Stimulated activated CD4-positive, alpha-beta T cell treated with anti-CD3 and anti-CD28 coated beads, Interleukin-4, amount 100 ng/mL, for 24 hours (primary cell): ENCODE data around the gene AKT1S1.

Source experiments
- DNase-seq: peaks from one replicate; pipeline ENCODE4 v3.0.0-alpha.2; 2020

The AKT1S1 gene

DNA sequence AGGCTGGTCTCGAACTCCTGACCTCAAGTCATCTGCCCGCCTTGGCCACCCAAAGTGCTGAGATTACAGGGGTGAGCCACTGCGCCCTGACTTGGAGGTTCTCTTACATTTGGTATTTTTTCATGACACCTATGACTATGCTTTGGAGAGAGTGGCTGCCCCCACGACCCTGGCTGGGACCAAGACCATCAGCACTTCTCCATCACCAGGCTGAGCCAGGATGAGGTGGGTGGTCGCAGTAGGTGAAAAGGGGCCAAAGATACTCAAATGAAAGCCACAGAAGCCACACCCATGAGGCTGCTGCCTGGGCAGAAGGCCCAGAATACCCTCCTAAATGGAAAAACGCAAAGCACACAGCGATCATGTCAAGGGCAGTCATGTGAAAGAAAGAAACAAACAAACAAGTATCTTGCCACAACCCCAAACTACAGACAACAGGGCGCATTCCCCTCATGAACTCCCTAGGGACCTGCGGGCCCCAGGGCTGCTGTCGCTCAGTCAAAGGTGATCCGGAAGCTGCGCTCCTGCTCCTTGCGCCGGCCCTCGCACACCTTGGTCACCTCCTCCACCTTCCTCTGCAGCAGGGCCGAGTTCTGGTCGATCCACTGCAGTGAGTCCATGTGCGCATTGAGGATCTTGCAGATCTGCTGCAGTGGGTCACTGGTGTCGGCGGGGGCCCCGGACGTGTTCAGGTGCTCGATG lies 30.7 kb upstream of the AKT1S1 start:
- DNase-seq, result no peak

DNA sequence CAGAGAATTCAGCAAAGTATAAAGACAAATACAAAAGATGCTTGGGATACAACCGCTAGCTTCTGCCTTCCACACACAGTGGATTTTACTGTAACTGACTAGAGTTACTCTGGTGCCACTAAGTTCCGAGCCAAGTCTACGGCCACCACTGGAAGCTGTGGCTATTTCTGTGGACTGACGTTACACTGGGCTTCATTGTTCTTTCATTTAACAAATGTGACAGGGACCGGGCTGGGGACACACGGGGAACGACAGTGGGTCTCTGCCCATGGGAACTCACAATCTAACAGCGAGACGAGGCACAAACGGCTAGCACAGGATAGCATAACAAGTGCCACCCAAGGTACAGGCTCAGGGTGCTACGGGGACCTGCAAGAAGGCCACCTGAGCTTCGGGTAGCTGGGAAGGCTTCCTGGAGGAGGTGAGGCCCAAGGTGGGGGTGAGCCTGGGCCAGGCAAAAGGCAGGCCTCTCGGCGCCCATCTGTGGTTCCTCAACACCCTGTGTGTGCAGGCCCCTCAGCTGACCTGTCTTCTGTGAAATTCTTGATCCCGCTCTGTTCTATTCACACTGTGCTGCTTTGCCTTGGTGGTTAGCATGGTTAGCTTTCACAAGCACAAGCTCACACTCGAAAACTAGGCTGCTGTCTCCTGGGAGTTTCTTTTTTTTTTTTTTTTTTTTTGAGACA lies 29.9 kb upstream of the AKT1S1 start:
- no peak for DNase-seq

DNA sequence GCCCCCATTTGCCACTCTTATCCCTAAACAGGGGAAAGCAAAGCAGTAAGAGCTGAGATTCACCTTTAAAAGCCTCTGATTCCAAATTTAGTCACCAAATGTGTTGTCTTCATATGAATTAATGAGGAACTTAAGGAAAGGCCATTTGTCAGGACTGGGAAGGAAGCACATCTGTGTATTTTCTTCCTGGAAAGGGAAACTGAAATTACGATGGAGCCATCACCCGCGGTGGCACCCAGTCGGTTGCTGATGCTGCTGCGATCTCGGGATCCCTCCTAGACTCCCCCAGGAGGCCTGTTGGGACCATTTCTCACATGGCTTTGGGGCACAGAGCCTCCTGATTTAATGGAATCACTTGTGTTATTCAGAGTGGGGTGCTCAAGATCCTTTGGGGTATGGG lies 27.0 kb upstream of the AKT1S1 start:
- no peak for DNase-seq

DNA sequence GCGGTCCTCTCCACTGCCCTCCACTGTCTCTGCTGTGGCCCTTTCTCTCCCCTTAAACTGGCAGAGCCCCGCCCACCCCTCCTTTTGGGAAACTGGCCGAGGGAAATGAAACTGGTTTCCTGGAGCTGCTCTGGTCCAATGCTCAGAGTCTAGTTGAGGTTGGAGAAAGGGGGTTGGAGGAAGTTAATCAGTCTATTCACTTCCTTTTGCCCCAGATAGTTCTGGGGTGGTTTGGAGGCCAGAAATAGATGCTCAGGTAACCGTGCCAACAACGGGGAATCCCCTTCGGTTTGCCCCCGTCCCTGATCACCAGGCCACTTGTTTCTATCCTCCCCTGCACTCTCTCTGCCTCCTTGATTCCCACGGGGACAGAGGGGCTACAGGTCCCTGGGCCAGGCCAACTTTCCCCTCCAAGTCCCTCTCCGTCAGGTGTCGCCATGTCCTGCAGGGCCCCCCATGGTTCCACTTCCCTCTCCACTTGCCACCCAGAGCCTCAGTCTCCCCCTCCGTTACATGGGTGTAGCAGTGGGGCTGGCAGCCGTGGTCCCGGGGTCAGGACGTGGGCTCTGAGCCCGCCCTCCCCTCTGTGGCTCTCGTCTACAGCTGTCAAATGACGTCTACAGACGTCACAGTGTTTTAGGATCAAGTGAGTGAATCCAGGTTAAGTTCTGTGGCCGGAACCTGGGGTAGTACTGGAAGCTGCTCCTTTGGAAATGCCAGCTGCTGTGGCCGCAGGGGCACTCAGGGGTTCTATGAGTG lies 19.9 kb upstream of the AKT1S1 start, which contains the start of gene IL4I1:
Gene IL4I1, minus strand, starts transcription at position 25 of the 759 bp plus-strand sequence. CDS start 727 bp downstream, outside the sequence.
- DNase-seq, result peak; percentile 66

DNA sequence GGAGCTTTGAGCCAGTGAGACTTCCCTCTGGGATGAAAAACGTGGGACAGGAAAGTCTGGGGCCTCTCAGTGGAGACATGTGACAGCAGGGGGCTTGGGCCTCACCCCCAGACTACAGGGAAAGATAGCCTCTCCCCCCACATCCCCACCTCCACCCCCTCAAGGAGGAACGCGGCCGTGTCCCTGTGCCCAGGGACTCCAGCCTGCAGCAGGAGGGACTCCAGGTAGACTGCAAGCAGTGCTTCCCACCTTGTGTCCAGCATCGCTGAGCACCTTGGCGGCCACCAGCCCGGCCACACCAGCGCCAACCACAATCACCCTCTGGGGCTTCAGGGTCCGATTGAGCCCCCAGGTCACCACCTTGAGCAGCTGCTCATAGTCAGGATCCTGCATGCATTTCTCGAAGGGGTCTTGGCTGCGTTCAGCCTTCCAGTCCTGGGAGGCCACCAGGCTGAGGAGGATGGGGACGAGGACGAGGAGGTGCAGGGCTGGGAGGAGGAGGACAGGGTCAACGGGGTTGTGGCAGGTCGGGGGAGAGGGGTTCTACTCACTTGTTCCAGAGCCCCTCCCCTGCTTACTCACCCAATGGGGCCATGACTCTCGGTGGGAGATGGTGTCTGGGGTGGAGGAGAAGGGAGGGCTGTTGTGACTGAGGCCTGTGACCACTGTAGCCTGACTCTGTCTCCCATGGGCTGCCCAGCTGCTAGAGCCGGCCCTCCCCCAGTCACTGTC lies 18.6 kb upstream of the AKT1S1 start:
- DNase-seq, result no peak

DNA sequence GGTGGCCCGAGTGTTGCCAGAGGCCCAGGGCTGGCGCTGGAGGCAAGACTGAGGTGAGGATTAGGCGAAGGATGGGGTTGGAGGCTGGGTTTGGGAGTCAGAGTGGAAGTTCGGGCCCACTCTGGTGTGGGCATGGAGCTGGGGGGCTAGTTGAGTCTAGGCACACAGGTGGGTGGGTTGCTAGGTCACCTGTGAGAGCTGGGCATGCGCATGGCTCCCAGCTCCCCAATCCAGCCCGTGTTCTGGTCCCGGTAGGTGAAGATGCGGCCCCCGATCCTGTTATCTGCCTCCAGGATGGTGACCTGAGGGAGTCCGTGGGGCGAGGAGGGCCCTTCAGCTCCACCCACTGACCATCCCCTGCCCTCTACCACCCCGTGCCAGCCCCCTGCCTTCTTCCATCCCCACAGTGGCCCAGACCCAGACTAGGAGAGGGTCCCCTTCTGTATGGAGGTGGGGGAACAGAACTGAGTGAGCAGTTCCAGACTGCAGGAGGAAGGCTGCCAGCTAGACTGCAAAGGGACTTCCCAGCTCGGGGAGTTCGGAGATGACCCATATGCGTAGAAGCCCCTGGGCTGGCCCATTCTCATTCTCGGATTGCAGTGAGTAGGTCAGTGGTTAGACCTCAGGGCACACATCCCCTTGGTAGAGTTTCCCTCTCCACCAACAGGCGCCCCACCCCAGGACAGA lies 17.9 kb upstream of the AKT1S1 start:
- DNase-seq, result peak; percentile 61

DNA sequence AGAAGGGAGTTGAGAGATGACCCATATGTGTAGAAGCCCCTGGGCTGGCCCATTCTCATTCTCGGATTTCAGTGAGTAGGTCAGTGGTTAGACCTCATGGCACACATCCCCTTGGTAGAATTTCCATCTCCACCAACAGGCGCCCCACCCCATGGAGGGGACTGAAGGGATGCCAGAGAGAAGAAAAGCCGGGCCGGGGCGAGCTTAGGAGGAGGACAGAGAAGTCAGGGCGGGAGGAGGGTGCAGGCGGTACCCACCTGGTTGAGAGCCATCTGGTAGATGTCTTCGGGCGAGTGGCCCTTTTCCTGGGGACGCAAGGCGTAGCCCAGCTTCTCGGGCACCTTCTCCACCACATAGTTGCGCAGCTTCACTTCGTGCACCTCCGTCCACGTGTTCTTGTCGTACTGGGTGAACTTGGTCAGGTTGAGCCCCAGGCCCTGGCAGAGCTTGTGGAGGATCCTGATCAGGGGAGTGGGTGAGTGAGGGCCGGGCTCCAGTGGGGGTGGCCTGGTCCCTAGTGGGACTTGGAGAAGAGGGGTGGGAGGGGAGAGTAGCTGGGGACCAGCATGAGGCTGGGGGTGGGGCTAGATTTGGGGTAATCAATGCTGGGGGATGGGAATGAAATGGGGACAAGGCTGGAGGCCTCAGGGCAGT lies 17.0 kb upstream of the AKT1S1 start:
- no peak for DNase-seq

DNA sequence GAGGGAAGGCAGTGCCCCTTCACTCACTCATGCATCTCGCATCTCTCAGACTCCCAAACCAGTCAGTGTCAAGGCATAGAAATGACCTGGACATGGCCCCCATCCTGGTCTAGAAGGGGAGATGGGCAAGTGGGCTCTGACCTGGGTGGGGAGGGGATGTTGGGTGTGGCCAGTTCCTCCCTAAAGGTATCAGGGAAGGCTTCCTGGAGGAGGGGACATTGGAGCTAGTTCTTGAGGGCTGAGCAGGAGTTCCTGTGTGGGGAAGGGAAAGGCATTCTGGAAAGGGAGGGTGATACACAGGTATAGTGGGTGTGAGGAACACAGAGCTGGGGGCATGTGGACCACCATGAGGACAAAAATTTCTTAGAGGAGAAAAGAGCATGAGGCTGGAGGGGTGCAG lies 15.6 kb upstream of the AKT1S1 start:
- no peak for DNase-seq

DNA sequence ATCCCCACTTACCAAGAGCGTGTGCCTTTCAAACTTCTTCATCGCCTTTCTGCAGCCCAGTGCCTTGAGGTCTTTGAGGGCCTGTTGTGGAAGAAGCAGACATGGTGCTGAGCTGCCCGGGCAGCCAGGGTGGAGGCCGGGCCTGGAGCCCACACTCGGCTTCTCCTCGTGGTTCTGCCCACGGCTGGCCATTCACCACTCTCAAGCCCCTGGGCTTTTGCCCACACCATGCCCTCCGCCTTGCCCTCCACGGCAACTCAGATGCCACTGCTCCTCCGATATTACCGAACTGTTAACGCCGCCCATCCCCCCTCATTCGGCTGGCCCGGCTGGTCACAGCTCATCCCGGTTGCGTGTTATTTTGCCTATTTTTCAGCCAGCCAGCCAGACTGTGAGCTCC lies 14.2 kb upstream of the AKT1S1 start:
- DNase-seq, result no peak

DNA sequence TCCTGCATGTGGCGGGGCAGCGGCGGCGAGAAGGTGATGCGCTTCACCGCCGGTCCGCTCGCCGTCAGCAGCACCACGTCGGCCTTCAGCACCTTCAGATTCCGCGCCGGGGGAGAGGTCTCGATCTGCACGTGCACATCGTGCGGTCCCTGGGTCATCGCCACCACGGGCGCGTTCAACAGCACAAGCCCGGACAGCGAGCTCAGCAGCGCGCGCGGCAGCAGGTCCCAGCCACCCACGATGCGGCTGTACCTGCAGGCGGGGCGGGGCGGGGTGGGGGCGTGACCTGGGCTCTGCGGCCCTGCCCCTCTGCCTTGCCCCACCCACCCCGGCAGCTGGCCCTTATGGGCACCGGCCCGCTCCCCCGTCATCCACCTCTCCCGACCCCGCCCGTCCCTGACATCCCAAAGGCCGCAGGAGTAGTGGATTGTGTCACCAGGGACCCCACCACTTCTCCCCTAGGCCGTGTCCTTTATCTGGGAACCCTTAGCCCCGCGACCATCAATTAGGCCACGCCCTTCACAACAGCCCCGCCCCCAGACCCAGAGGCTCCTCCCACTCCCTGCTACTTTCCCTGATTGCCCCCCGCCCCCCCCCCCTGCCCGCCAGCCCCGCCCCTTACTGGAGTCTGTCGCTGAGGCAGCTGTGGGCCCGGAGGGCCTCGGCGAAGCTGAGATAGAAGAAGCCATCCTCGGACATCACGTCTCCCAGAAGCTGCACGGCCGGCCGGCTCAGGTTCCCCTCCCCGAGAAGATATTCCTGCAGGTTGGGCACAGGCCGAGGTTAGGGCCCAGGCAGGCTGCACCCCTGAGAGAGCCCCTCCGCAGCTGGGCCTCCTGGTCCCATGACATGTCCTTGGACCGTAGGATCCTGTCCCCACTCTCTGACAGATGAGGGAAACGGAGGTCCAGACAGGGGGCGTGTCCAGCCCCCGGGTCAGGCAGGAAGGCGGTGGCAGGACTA lies 13.5 kb upstream of the AKT1S1 start:
- DNase-seq, result peak; percentile 58

DNA sequence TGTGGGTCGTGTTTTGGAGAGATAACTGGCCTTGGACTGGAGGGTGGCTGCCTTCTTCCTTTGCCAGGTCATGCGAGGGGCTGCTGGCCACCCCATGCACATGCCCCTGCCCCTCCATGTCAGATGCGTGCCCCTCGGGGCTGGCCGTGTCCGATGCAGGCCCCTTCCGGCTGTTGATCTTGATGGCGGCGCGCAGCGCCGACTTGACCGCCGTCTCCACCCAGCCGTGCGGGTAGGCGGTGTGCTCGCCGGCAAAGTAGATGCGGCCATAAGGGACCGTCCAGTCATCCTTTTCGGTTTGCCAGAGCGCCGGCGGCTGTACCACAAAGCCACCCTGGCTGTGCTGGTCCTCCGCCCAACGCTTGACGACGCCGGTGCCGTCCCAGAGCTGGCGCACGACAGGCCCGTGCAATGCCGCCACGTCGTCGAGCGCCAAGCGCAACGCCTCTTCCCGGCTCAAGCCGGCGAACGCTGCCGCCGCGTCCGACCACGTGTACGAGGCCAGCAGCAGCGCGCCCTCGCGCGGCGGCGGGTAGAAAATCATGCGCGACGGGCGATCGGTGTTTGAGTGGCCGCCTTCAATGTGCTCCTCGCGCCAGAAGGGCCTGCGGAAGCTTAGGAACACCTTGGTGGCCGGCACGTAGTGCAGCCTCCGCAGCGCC lies 12.7 kb upstream of the AKT1S1 start:
- peak; percentile 73 for DNase-seq

DNA sequence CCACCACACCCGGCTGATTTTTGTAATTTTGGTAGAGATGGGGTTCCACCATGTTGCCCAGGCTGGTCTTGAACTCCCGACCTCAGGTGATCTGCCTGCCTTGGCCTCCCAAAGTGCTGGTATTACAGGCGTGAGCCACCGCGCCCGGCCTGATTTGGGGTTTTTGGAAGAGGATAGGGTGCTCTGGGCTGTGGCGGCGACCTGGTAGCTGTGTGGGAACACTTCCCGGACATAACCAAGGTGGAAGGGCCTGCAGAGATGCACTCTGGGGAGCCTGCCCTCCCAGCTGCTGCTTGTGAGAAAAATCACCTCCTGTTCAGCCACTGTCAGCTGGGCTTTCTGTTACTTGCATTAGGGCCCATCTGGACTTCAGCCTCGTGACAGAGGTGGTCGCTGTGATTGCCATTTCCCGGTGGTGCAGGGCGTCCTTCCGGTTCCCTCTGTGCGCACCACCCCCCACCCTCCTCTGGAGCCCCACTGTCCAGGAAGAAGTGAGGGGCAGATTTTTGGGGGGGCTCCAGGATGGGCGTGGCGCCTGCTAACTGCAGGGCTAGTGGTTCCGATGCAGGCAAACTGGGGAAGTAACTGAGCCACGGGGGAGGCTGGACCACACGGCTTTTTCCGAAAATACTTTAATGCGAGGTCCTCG lies 12.0 kb upstream of the AKT1S1 start:
- no peak for DNase-seq

DNA sequence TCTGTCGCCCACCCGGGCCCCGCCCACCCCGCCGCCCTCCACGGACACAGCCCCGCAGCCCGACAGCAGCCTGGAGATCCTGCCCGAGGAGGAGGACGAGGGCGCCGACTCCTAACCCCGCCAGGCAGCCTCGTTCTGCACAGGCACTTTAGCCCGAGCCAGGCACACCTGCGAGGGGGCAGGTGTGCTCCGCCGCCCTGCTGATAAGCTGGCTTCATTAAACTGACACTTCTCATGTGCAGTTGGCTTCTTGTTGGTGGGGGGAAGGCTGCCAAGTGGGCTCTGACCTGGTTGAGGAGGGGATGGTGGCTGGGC lies 11.3 kb upstream of the AKT1S1 start:
- DNase-seq, result no peak

DNA sequence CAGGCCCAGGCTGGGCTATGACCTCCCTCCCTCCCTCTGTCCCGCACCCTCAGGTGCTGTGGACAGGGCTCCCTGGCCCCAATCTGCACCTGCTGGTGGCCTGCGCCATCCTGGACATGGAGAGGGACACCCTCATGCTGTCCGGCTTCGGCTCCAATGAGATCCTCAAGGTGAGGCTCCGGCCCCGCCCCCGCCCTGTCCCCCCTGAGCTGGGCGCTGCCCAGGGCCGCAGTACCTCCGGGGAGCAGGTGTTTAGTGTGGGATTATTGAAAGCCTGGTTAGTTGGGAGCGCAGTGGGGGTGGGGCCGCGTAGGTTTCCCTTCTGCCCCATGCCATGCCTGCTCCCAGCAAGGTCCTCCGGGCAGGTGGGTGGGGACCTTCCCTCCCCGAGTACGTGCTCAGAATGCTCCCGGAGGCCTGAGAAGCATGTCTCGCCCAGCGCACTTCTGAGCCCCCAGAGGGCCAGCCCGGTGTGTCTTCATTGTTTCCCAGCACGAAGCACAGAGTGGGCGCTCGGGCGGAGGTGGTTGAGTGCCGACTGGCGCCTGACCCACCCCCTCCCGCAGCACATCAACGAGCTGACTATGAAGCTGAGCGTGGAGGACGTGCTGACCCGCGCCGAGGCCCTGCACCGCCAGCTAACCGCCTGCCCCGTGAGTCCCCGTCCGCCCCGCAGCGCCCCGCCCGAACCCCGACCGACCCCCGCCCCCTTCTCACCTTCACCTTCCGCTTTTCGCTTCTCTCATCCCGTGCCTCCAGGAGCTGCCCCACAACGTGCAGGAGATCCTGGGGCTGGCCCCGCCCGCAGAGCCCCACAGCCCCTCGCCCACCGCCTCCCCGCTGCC lies 10.7 kb upstream of the AKT1S1 start:
- DNase-seq, result no peak

DNA sequence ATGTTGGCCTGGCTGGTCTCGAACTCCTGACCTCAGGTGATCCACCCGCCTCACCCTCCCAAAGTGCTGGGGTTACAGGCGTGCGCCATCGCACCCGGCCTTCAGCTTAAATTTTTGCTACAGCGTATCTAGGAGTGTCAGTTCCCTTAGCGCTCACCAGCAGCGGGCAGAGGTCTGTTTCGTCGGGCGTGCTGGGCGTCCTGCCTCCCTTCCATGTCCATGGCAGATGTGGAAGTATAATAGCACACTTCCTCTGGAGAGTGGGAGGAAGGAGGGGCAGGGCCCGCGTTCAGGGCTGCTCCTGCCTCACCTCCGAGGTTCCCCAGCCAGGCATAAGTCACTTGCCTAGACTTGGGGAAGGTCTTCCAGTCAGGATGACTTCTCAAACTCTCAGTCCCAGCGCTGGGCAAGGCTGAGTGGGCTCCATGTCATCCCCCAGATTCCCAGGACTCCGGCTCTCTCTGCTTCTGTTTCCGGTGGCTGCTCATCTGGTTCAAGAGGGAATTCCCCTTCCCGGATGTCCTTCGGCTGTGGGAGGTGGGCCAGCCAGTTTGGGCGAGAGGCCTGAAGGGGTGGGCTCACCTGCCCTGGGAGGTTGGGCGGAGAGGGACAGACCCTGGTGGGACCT lies 10.0 kb upstream of the AKT1S1 start:
- DNase-seq, result no peak

DNA sequence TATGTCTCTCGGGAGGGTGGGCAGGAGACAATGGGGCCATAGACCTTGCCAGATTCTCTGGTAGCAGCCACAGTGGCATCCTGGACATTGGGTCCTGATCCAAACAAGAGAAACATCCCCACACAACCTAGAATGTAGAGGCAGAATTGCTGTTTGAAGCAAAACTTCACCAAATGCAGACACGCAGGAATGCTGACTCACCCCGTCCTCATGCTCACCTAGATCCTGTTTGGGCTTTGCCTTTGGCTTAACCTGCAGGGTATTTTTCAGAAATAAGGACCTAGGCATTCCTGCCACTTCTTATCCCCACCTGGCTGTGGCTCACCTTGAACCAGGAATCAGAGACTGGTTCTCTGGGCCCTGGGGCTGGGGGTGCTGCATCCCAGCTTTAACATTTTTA lies 7.6 kb upstream of the AKT1S1 start:
- no peak for DNase-seq

DNA sequence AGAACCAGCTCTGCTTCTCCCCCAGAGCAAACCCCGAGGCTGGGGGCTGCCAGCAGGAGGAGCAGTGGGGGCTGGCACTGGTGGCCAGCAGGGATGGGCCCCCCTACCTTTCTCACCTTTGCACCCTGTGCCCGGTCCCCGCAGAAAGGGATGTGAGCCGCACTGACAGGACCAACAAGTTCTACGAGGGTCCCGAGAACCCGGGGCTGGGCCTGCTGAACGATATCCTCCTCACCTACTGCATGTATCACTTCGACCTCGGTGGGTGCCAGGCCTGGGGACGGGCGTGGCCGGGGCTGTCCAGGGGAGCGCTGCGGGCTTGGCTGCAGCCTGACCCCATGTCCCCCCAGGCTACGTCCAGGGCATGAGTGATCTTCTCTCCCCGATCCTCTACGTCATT lies 7.0 kb upstream of the AKT1S1 start:
- no peak for DNase-seq

DNA sequence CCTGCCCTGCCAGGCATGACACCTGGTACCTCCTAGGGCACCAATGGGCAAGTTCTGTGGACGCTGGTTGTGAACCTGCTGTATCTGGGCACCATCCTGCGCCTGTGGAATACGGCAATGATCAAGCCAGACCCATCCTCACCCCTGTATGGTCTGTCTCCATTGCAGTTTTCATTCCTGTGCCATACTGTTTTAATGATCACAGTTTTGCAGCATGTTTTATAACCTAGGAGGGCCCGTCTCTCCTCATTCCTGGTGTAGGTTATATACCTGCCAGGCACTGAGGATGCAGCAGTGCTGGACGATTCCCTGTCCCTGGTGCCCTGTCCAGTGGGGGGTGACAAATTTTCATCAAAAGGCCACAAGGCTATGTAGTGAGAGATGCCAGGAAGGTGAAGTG lies 5.9 kb upstream of the AKT1S1 start:
- no peak for DNase-seq
